Peyer's patch (tissue), 4 donors: Measurements from ENCODE around the gene PDE1C. TPM values are rescaled to one million over a fixed set of nuclear protein-coding genes. Genes with fewer than 3 reads are reported as not detected.
A peak's percentile ranks its signal among the peaks of the same experiment; 100 is the strongest.

Experiments
- DNase-seq, 3 donors: peaks; one replicate each; pipeline ENCODE4 v3.0.0-alpha.2; 2017 to 2019
- H3K27ac ChIP-seq, 4 donors: fragments of 200-600 bp; sonication (generic); one replicate each; pipeline ENCODE4 v1.5.1; 2016 to 2019
- H3K27me3 ChIP-seq, 2 donors: fragments of 200-600 bp; sonication (generic); one replicate each; pipeline ENCODE4 v1.5.1; 2019
- H3K36me3 ChIP-seq, 3 donors: fragments of 200-600 bp; sonication (generic); one replicate each; pipeline ENCODE4 v1.5.1; 2016 to 2019
- H3K4me1 ChIP-seq, 4 donors: fragments of 200-600 bp; sonication (generic); one replicate each; pipeline ENCODE4 v1.5.1; 2016 to 2019
- H3K4me3 ChIP-seq, 4 donors: fragments of 200-600 bp; sonication (generic); 1 replicate in 3 of 4; 2 replicates in 1 of 4; pipeline ENCODE4 v1.5.1; 2016 to 2019; ENCODE audit warnings: mild to moderate bottlenecking in 1 of 4
- H3K9me3 ChIP-seq, 4 donors: fragments of 200-600 bp; sonication (generic); one replicate each; pipeline ENCODE4 v1.5.1; 2016 to 2019; ENCODE audit warnings: mild to moderate bottlenecking in 1 of 4
- POLR2A ChIP-seq, 2 donors: fragments of 450-650 bp; IDR thresholded peaks; one replicate each; pipeline ENCODE4 v1.5.1; 2017; ENCODE audit warnings: antibody characterized with exemption in 2 of 2, mild to moderate bottlenecking in 2 of 2, moderate library complexity in 2 of 2
- total RNA-seq, 4 donors: library from RNA; depleted of rRNA; stranded (reverse); fragments of >200 nt; gene quantifications; one replicate each; pipeline ENCODE4 v1.1.0, GENCODE V29; 2016
- TF ChIP-seq, protein P1 (sequence below), 6 experiments: fragments of 450-650 bp in 4 of 6; fragments of 200-600 bp in 2 of 6; sonication (generic) in 1 of 6; IDR thresholded peaks; one replicate each; pipeline ENCODE4 v1.5.1; 2017 to 2019; ENCODE audit warnings: antibody characterized with exemption in 6 of 6, mild to moderate bottlenecking in 3 of 6, moderate library complexity in 1 of 6

PDE1C gene
- total RNA-seq, 4 donors from 2014 or later, result 2.5 to 15.7 (median 3.3) TPM

DNA sequence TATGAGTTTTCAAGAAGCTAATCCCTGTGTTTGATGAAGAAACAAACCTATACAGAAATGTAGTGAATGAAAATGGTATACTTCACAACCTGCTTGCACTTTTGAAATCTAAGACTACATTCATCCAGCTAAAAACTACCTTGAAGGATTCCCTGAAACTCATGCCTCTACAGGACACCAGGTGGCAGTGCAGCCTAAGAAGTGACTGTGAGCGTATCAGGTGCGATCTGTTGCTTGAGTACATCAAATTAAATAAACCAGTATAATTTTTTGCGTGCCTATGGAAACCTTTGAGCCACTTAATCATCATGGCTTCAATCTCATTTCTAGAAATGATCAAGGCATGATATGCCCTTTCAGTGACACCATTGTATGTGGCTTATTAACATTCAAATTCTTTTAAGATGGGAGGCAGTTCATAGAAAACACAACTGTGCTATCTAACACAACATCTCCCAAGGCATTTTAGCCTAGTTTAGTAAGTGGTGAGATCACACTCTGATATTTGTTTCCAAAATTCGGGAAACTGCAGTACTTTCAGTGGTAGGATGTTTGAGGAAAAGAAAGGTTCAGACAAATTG lies 325.8 kb downstream of the PDE1C start:
- no peaks in the 10 kb centered on the region for H3K36me3 ChIP-seq
- no peak overlapping the region for H3K4me3 ChIP-seq
- H3K9me3 ChIP-seq, result no peaks in the 10 kb centered on the region
- no peak overlapping the region for H3K27ac ChIP-seq
- no peaks in the 10 kb centered on the region for H3K27me3 ChIP-seq
- H3K4me1 ChIP-seq, result no peaks in the 10 kb centered on the region
- DNase-seq, result peak; percentile 23 to 88 (median 63)
- TF ChIP-seq, protein P1, sequence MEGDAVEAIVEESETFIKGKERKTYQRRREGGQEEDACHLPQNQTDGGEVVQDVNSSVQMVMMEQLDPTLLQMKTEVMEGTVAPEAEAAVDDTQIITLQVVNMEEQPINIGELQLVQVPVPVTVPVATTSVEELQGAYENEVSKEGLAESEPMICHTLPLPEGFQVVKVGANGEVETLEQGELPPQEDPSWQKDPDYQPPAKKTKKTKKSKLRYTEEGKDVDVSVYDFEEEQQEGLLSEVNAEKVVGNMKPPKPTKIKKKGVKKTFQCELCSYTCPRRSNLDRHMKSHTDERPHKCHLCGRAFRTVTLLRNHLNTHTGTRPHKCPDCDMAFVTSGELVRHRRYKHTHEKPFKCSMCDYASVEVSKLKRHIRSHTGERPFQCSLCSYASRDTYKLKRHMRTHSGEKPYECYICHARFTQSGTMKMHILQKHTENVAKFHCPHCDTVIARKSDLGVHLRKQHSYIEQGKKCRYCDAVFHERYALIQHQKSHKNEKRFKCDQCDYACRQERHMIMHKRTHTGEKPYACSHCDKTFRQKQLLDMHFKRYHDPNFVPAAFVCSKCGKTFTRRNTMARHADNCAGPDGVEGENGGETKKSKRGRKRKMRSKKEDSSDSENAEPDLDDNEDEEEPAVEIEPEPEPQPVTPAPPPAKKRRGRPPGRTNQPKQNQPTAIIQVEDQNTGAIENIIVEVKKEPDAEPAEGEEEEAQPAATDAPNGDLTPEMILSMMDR (IDR thresholded peaks at IDR 0.05), result peak in 5 of 6 experiments; percentile 38 to 94 (median 91)
- TF ChIP-seq POLR2A (IDR thresholded peaks at IDR 0.05), result no peak

GRCh38 chr7:31741852-31742251 lies 328.4 kb downstream of the PDE1C start:
- no peak for DNase-seq
- no peaks in the 10 kb centered on the region for H3K9me3 ChIP-seq

DNA sequence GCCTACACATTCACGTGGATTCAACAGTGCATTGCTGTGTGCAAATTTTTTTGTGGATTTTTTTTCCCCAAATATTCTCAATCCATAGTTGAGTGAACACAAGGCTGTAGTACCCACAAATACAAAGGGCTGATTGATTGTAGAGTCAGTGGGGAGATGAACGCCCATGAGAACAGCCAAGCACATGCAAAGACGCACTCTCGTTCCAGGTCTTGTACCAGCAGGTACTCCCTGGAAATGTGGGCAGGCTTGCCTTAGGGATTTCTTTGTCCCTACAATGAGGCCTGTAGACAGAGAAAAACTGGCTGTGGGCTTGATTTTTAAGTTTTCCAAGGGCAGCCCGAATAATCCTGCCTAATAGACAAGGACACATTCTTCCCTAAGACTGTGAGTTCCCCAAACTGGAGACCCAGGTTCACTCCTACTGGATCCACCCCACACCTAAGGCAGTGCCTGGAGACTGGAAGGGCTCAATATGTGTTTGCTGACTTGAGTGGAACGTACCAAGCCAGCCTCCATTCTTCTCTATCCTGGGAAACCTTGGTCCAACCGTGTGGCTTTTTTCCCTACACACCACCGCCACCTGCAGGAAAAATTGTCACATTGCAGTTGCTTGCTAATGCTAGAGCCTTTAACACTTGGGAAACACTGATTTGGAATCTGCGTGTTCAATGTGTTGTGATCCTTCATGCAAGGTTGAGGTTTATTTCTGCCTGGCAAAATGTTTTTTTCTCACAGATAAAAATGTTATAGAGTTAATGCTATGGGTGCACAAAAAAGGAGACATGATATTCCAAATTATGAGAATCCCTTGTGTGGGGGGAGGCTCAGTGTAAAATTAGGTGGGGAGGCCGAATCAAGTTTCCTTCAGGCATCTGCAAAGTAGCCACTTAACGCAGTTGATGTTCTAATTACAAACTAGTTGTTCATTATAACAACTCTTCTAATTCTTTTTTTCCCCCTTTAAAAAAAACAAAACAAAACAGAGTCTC lies 333.9 kb downstream of the PDE1C start:
- Histone ChIP-seq H3K9me3 (no peaks in the 10 kb centered on the region), H3K36me3 (no peaks in the 10 kb centered on the region), H3K4me1 (no peaks in the 10 kb centered on the region), H3K4me3 (no peak overlapping the region), H3K27me3 (no peaks in the 10 kb centered on the region), H3K27ac (no peak overlapping the region)
- no peak for TF ChIP-seq POLR2A (IDR thresholded peaks at IDR 0.05)
- TF ChIP-seq, protein P1 (IDR thresholded peaks at IDR 0.05), result peak; percentile 26 to 88 (median 73)
- peak; percentile 22 to 78 (median 50) for DNase-seq

More at GRCh38 chr7:31741852-31742251, 328.4 kb downstream of the PDE1C start:
- no peaks in the 10 kb centered on the region for H3K4me1 ChIP-seq
- H3K27me3 ChIP-seq, result no peaks in the 10 kb centered on the region
- H3K4me3 ChIP-seq, result no peak overlapping the region
- no peak for TF ChIP-seq POLR2A (IDR thresholded peaks at IDR 0.05)
- TF ChIP-seq, protein P1 (IDR thresholded peaks at IDR 0.05), result no peak
- H3K36me3 ChIP-seq, result no peaks in the 10 kb centered on the region
- no peak overlapping the region for H3K27ac ChIP-seq

DNA sequence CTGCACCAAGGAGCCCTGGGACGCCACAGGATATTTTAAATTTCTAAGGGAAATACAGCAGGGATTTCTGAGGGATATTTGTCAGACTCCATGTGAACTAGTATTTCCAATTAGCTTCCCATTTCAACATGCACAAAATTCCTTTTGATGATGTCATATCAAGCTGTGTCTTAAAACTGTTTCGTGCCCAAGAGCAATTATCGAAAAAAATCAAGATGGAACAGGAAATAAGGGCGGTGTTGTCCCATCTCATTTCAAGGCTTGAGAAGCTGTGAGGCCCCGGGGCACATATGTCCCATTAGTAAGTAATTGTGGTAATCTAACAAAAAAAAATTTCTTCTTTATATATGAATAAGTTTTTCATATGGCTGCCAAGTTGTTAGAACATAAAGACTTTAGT lies 335.8 kb downstream of the PDE1C start:
- no peak for DNase-seq
- no peak overlapping the region for H3K4me3 ChIP-seq
- TF ChIP-seq, protein P1 (IDR thresholded peaks at IDR 0.05), result no peak
- no peak for TF ChIP-seq POLR2A (IDR thresholded peaks at IDR 0.05)
- H3K36me3 ChIP-seq, result no peaks in the 10 kb centered on the region
- no peaks in the 10 kb centered on the region for H3K4me1 ChIP-seq
- H3K9me3 ChIP-seq, result no peaks in the 10 kb centered on the region
- H3K27ac ChIP-seq, result no peak overlapping the region
- H3K27me3 ChIP-seq, result no peaks in the 10 kb centered on the region

- Histone ChIP-seq H3K27ac (no peak overlapping the region), H3K27me3 (no peaks in the 10 kb centered on the region), H3K4me3 (no peak overlapping the region), H3K36me3 (no peaks in the 10 kb centered on the region), H3K4me1 (no peaks in the 10 kb centered on the region), H3K9me3 (no peaks in the 10 kb centered on the region)
- TF ChIP-seq, protein P1 (IDR thresholded peaks at IDR 0.05), result no peak
- no peak for TF ChIP-seq POLR2A (IDR thresholded peaks at IDR 0.05)
- DNase-seq, result no peak
These were observed 340.9 kb downstream of the PDE1C start for GRCh38 chr7:31729195-31729804.
